Peyer's patch (tissue), 4 donors: ENCODE data around the gene COTL1. TPM values are rescaled to one million over a fixed set of nuclear protein-coding genes. Genes with fewer than 3 reads are reported as not detected.

Source experiments
- DNase-seq, 3 donors: peaks; one replicate each; pipeline ENCODE4 v3.0.0-alpha.2; 2017 to 2019
- H3K27ac ChIP-seq, 4 donors: fragments of 200-600 bp; sonication (generic); one replicate each; pipeline ENCODE4 v1.5.1; 2016 to 2019
- H3K27me3 ChIP-seq, 2 donors: fragments of 200-600 bp; sonication (generic); one replicate each; pipeline ENCODE4 v1.5.1; 2019
- H3K36me3 ChIP-seq, 3 donors: fragments of 200-600 bp; sonication (generic); one replicate each; pipeline ENCODE4 v1.5.1; 2016 to 2019
- H3K4me1 ChIP-seq, 4 donors: fragments of 200-600 bp; sonication (generic); one replicate each; pipeline ENCODE4 v1.5.1; 2016 to 2019
- H3K4me3 ChIP-seq, 4 donors: fragments of 200-600 bp; sonication (generic); 1 replicate in 3 of 4; 2 replicates in 1 of 4; pipeline ENCODE4 v1.5.1; 2016 to 2019; ENCODE audit warnings: mild to moderate bottlenecking in 1 of 4
- H3K9me3 ChIP-seq, 4 donors: fragments of 200-600 bp; sonication (generic); one replicate each; pipeline ENCODE4 v1.5.1; 2016 to 2019; ENCODE audit warnings: mild to moderate bottlenecking in 1 of 4
- CTCF ChIP-seq, 6 experiments: fragments of 450-650 bp in 4 of 6; fragments of 200-600 bp in 2 of 6; sonication (generic) in 1 of 6; IDR thresholded peaks; one replicate each; pipeline ENCODE4 v1.5.1; 2017 to 2019; ENCODE audit warnings: antibody characterized with exemption in 6 of 6, mild to moderate bottlenecking in 3 of 6, moderate library complexity in 1 of 6
- POLR2A ChIP-seq, 2 donors: fragments of 450-650 bp; IDR thresholded peaks; one replicate each; pipeline ENCODE4 v1.5.1; 2017; ENCODE audit warnings: antibody characterized with exemption in 2 of 2, mild to moderate bottlenecking in 2 of 2, moderate library complexity in 2 of 2
- total RNA-seq, 4 donors: library from RNA; depleted of rRNA; stranded (reverse); fragments of >200 nt; gene quantifications; one replicate each; pipeline ENCODE4 v1.1.0, GENCODE V29; 2016

Gene COTL1
- total RNA-seq, 4 donors from 2014 or later, result 29.6 to 84.2 (median 43.1) TPM

GRCh38 chr16:84649511-84649861, 31.6 kb upstream of the COTL1 start:
- no peaks in the 10 kb centered on the region for H3K27me3 ChIP-seq

GRCh38 chr16:84648595-84649510, 31.0 kb upstream of the COTL1 start:
- H3K27me3 ChIP-seq, result no peaks in the 10 kb centered on the region
- peaks cover 0 to 21% (median 7%) of the 10 kb centered on the region in 4 donors for H3K4me1 ChIP-seq
- peaks cover 0 to 24% (median 0%) of the 10 kb centered on the region in 3 donors for H3K36me3 ChIP-seq
- H3K27ac ChIP-seq, result peak overlapping the region; percentile 80 to 95 (median 84)
- no peaks in the 10 kb centered on the region for H3K9me3 ChIP-seq
- TF ChIP-seq CTCF (IDR thresholded peaks at IDR 0.05) (no peak), POLR2A (IDR thresholded peaks at IDR 0.05) (peak in 1 of 2 donors; percentile 39)
- peak overlapping the region; percentile 72 to 100 (median 86) for H3K4me3 ChIP-seq
- DNase-seq, result peak; percentile 54 to 83 (median 75)

More at GRCh38 chr16:84649511-84649861, 31.6 kb upstream of the COTL1 start:
- no peak for DNase-seq
- H3K4me1 ChIP-seq, result peaks cover 0 to 21% (median 7%) of the 10 kb centered on the region in 4 donors
- H3K27ac ChIP-seq, result peak overlapping the region in 3 of 4 donors; percentile 80 to 89 (median 80)
- no peaks in the 10 kb centered on the region for H3K9me3 ChIP-seq
- peak overlapping the region; percentile 72 to 100 (median 86) for H3K4me3 ChIP-seq
- H3K36me3 ChIP-seq, result peaks cover 0 to 26% (median 0%) of the 10 kb centered on the region in 3 donors
- no peak for TF ChIP-seq POLR2A (IDR thresholded peaks at IDR 0.05)
- TF ChIP-seq CTCF (IDR thresholded peaks at IDR 0.05), result no peak

GRCh38 chr16:84647828-84648594, 30.1 kb upstream of the COTL1 start, which contains the start of gene KLHL36:
TSS of gene KLHL36 (plus strand) at chr16:84648511. CDS start at chr16:84650868, 2,357 bp downstream.
- Histone ChIP-seq H3K4me1 (peaks cover 0 to 24% (median 13%) of the 10 kb centered on the region in 4 donors), H3K4me3 (peak within 1 kb of the TSS; percentile 72 to 100 (median 86)), H3K9me3 (no peaks in the 10 kb centered on the region), H3K36me3 (peaks cover 0 to 15% (median 0%) of the 10 kb centered on the region in 3 donors), H3K27me3 (no peaks in the 10 kb centered on the region), H3K27ac (peak within 1 kb of the TSS; percentile 80 to 95 (median 84))
- TF ChIP-seq POLR2A (IDR thresholded peaks at IDR 0.05) (no peak), CTCF (IDR thresholded peaks at IDR 0.05) (peak in 3 of 6 experiments; percentile 11 to 17 (median 16))
- peak; percentile 61 to 80 (median 80) for DNase-seq

GRCh38 chr16:84643674-84644073, 25.8 kb upstream of the COTL1 start:
- peak overlapping the region in 3 of 4 donors; percentile 39 to 55 (median 50) for H3K27ac ChIP-seq
- no peaks in the 10 kb centered on the region for H3K36me3 ChIP-seq
- H3K4me1 ChIP-seq, result peaks cover 0 to 30% (median 22%) of the 10 kb centered on the region in 4 donors
- DNase-seq, result peak in 1 of 3 donors; percentile 74
- H3K27me3 ChIP-seq, result no peaks in the 10 kb centered on the region
- no peak overlapping the region for H3K4me3 ChIP-seq
- TF ChIP-seq CTCF (IDR thresholded peaks at IDR 0.05), result no peak
- no peak for TF ChIP-seq POLR2A (IDR thresholded peaks at IDR 0.05)
- no peaks in the 10 kb centered on the region for H3K9me3 ChIP-seq

- no peaks in the 10 kb centered on the region for H3K9me3 ChIP-seq
- no peak for TF ChIP-seq POLR2A (IDR thresholded peaks at IDR 0.05)
- no peak for TF ChIP-seq CTCF (IDR thresholded peaks at IDR 0.05)
- peaks cover 0 to 30% (median 22%) of the 10 kb centered on the region in 4 donors for H3K4me1 ChIP-seq
- no peaks in the 10 kb centered on the region for H3K36me3 ChIP-seq
- H3K27ac ChIP-seq, result peak overlapping the region in 3 of 4 donors; percentile 48 to 55 (median 50)
- H3K27me3 ChIP-seq, result no peaks in the 10 kb centered on the region
- H3K4me3 ChIP-seq, result no peak overlapping the region
- DNase-seq, result peak in 2 of 3 donors; percentile 54 to 67
Measured at GRCh38 chr16:84643180-84643583, 25.3 kb upstream of the COTL1 start.
